ENCODE results near the gene SND1. TPM values are rescaled to one million over a fixed set of nuclear protein-coding genes. Genes with fewer than 3 reads are reported as not detected.

SND1 gene
- total and polyA plus RNA-seq, 12 donors, result 58.9 to 266 (median 132) TPM

DNA sequence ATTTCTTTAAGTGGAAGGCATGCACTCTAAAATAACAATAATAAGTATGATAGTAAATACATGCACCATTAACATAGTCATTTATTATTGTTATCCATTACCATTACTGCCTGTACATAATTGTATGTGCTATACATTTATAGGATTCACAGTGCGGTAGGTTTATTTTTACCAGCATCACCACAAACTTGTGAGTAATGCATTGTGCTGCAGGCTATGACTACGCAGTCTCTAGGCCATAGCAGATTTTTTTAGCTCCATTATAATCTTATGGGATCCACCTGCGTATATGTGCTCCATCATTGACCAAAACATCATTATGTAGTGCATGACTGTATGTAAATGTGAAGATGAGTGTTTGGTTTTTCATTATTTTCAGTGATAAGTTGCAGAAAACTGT lies 219.2 kb downstream of the SND1 start:
- WGBS, 4 donors, result 95 to 97% (median 96%) methylated on average over 3 of the region's 3 CpGs
- intact Hi-C loops (cut with DNase I), result no loop called here

GRCh38 chr7:127872122-127872521 lies 220.1 kb downstream of the SND1 start:
- Histone ChIP-seq H3K9me3 (replicated peaks in 1 of 3) (no peaks in the 10 kb centered on the region), H3K36me3 (replicated peaks in 1 of 2) (no peaks in the 10 kb centered on the region), H3K4me1 (replicated peaks in 1 of 2) (peaks cover 18 to 25% of the 10 kb centered on the region in 2 donors), H3K27ac (no peak overlapping the region), H3K27me3 (no peaks in the 10 kb centered on the region), H3K4me3 (no peak overlapping the region)
- no peak for TF ChIP-seq POLR2A (IDR thresholded peaks at IDR 0.05)
- TF ChIP-seq, protein P1, sequence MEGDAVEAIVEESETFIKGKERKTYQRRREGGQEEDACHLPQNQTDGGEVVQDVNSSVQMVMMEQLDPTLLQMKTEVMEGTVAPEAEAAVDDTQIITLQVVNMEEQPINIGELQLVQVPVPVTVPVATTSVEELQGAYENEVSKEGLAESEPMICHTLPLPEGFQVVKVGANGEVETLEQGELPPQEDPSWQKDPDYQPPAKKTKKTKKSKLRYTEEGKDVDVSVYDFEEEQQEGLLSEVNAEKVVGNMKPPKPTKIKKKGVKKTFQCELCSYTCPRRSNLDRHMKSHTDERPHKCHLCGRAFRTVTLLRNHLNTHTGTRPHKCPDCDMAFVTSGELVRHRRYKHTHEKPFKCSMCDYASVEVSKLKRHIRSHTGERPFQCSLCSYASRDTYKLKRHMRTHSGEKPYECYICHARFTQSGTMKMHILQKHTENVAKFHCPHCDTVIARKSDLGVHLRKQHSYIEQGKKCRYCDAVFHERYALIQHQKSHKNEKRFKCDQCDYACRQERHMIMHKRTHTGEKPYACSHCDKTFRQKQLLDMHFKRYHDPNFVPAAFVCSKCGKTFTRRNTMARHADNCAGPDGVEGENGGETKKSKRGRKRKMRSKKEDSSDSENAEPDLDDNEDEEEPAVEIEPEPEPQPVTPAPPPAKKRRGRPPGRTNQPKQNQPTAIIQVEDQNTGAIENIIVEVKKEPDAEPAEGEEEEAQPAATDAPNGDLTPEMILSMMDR (IDR thresholded peaks at IDR 0.05), result no peak
- DNase-seq, result no peak
- intact Hi-C loops (cut with DNase I), result no loop called here
- WGBS, 4 donors, result 90 to 98% (median 95%) methylated on average over 1 of the region's 1 CpG

More for the DNA sequence above, 219.2 kb downstream of the SND1 start:
- Histone ChIP-seq H3K27ac (no peak overlapping the region), H3K36me3 (replicated peaks in 1 of 2) (no peaks in the 10 kb centered on the region), H3K4me3 (no peak overlapping the region), H3K27me3 (no peaks in the 10 kb centered on the region), H3K4me1 (replicated peaks in 1 of 2) (peaks cover 11 to 16% of the 10 kb centered on the region in 2 donors), H3K9me3 (replicated peaks in 1 of 3) (no peaks in the 10 kb centered on the region)
- TF ChIP-seq, protein P1 (IDR thresholded peaks at IDR 0.05), result no peak
- no peak for TF ChIP-seq POLR2A (IDR thresholded peaks at IDR 0.05)
- no peak for DNase-seq

- no peak overlapping the region for H3K4me3 ChIP-seq
- no peaks in the 10 kb centered on the region for H3K9me3 ChIP-seq (replicated peaks in 1 of 3)
- H3K27ac ChIP-seq, result no peak overlapping the region
- WGBS, 4 donors, result 93 to 99% (median 97%) methylated on average over 3 of the region's 3 CpGs
- TF ChIP-seq POLR2A (IDR thresholded peaks at IDR 0.05), result no peak
- TF ChIP-seq, protein P1 (IDR thresholded peaks at IDR 0.05), result no peak
- no peak for DNase-seq
- H3K36me3 ChIP-seq (replicated peaks in 1 of 2), result no peaks in the 10 kb centered on the region
- intact Hi-C loops (cut with DNase I), result no loop called here
- no peaks in the 10 kb centered on the region for H3K27me3 ChIP-seq
- H3K4me1 ChIP-seq (replicated peaks in 1 of 2), result peaks cover 18 to 27% of the 10 kb centered on the region in 2 donors
These were observed 221.2 kb downstream of the SND1 start for GRCh38 chr7:127873151-127873550.

DNA sequence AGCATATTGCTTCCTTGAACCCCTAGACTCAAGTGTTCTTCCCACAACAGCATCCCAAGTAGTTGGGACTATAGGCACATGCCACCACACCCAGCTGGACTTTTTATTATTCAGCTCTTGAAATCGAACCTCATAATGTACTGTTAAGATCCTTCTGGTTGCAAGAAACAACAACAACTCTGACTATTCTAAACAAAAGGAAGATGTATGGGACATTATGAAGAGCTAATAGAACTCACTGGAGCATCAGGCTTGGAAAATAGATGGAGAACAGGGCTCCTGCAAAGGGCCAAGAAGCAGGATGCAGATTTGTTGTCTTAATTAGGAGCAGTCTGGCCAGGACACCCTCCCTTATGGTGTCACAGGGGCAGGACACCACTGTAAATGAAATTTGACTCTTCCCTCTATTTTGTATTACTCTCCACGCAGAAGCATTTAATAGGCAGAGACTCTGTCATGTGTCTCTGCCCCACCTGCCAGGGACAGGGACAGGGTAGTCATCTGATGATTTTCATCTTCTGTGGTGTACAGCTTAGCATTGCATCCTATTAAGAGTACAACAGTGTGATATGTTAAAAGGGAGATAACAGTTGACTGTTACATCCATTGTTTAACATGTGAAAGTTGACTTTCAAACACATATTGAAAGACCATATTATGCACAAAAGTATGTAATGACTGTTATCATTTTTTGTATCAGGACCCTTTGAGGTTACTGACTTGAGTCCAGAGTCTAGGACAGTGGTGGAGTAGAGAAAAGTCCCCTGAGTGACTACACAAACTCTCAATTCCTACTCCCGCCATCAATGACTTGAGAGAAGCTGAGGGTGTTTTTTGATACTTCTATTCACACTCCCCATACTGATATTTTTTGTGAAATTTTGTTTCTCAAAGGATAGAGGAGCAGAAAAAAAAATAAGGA lies 222.0 kb downstream of the SND1 start:
- Histone ChIP-seq H3K27me3 (no peaks in the 10 kb centered on the region), H3K27ac (no peak overlapping the region), H3K4me1 (replicated peaks in 1 of 2) (peaks cover 18 to 27% of the 10 kb centered on the region in 2 donors), H3K36me3 (replicated peaks in 1 of 2) (no peaks in the 10 kb centered on the region), H3K9me3 (replicated peaks in 1 of 3) (no peaks in the 10 kb centered on the region), H3K4me3 (no peak overlapping the region)
- 77 to 98% (median 91%) methylated on average over 3 of the region's 3 CpGs for WGBS, 4 donors
- no peak for DNase-seq
- TF ChIP-seq, protein P1 (IDR thresholded peaks at IDR 0.05), result no peak
- no peak for TF ChIP-seq POLR2A (IDR thresholded peaks at IDR 0.05)
- intact Hi-C loops (cut with DNase I), result no loop called here
